DND-41 (cell line): Measurements from ENCODE around the gene MAML3.

ENCODE experiments used
- ATAC-seq: fragments of 200-7000 bp; cut with Tn5 transposase; 3 replicates; pipeline ENCODE4 v1.9.1; 2021; ENCODE audit warnings: low read depth; ENCODE audit not compliant: insufficient read depth
- DNase-seq: peaks from one replicate; pipeline ENCODE4 v3.0.0-alpha.2; 2020
- H2AFZ ChIP-seq: 2 replicates; pipeline ENCODE4 v1.6.0; 2012; ENCODE audit warnings: low read depth, low read length
- H3K27ac ChIP-seq: 2 replicates; pipeline ENCODE4 v1.5.1; 2012; ENCODE audit warnings: low read length, inconsistent platforms
- H3K27me3 ChIP-seq: fragments of 200-600 bp; sonication (generic); 2 replicates; pipeline ENCODE4 v1.6.0; 2012; ENCODE audit warnings: low read length, mild to moderate bottlenecking, inconsistent platforms; ENCODE audit not compliant: insufficient read depth, poor library complexity
- H3K36me3 ChIP-seq: 2 replicates; pipeline ENCODE4 v1.5.1; 2012; ENCODE audit warnings: low read length, inconsistent platforms; ENCODE audit not compliant: insufficient read depth
- H3K4me1 ChIP-seq: 2 replicates; pipeline ENCODE4 v1.5.1; 2012; ENCODE audit warnings: mild to moderate bottlenecking, low read length; ENCODE audit not compliant: insufficient read depth
- H3K4me2 ChIP-seq: 2 replicates; pipeline ENCODE4 v1.6.0; 2012; ENCODE audit warnings: mild to moderate bottlenecking, moderate library complexity, low read length, inconsistent platforms; ENCODE audit not compliant: insufficient read depth
- H3K4me3 ChIP-seq, 2 experiments: fragments of 200-600 bp in 1 of 2; shearing (Covaris generic) in 1 of 2; 2 replicates each; pipeline ENCODE4 v1.5.1; 2012 to 2016; ENCODE audit warnings: inconsistent platforms in 2 of 2, low read length in 2 of 2, mild to moderate bottlenecking in 2 of 2, low read depth in 1 of 2, moderate library complexity in 1 of 2
- H3K79me2 ChIP-seq: 2 replicates; pipeline ENCODE4 v1.6.0; 2012; ENCODE audit warnings: low read length, inconsistent platforms; ENCODE audit not compliant: insufficient read depth
- H3K9ac ChIP-seq: 2 replicates; pipeline ENCODE4 v1.6.0; 2012; ENCODE audit warnings: low read depth, mild to moderate bottlenecking, inconsistent platforms, low read length, moderate library complexity
- H3K9me3 ChIP-seq: 2 replicates; pipeline ENCODE4 v1.5.1; 2012; ENCODE audit warnings: low read length, moderate library complexity, mild to moderate bottlenecking, inconsistent platforms; ENCODE audit not compliant: insufficient read depth, severe bottlenecking
- H4K20me1 ChIP-seq: 2 replicates; pipeline ENCODE4 v1.6.0; 2012; ENCODE audit warnings: low read length; ENCODE audit not compliant: insufficient read depth
- EZH2 ChIP-seq: IDR thresholded peaks from 3 replicates; pipeline ENCODE4 v1.6.1; 2012; ENCODE audit warnings: borderline replicate concordance, low read depth, mild to moderate bottlenecking, moderate library complexity, low read length, inconsistent platforms; ENCODE audit not compliant: severe bottlenecking
- TF ChIP-seq, protein P1 (sequence below): IDR thresholded peaks from 2 replicates; pipeline ENCODE4 v1.5.1; 2012; ENCODE audit warnings: borderline replicate concordance, low read length, moderate library complexity, mild to moderate bottlenecking; ENCODE audit not compliant: poor library complexity, severe bottlenecking; ENCODE audit errors: extremely low read depth

Gene MAML3

DNA sequence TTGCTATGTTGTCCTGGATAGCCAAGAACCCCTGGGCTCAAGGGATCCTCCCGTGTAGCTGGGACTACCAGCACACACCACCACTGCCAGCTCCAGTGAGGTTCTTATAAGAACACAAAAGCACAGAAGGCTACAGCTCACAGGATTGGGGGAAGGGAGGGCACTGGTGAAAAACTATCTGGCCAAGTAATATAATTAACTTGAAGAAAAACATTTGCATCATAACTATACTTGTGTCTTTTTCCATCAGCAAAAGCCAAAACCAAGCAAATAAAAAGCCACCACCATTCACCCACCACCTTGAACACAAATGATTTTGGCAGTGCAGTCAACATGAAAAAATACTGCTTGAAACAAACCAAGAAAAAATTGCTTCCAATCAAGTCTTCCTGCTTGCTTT, 188.2 kb downstream of the MAML3 start:
- Histone ChIP-seq H3K4me2 (no peak overlapping the region), H3K36me3 (no peaks in the 10 kb centered on the region), H2AFZ (no peak overlapping the region), H3K27ac (no peak overlapping the region), H3K9ac (no peak overlapping the region), H3K9me3 (no peaks in the 10 kb centered on the region), H3K4me3 (no peak overlapping the region), H4K20me1 (no peaks in the 10 kb centered on the region), H3K79me2 (no peaks in the 10 kb centered on the region), H3K27me3 (no peaks in the 10 kb centered on the region), H3K4me1 (no peaks in the 10 kb centered on the region)
- TF ChIP-seq EZH2: no peak
- DNase-seq (no peak), ATAC-seq (no peak)

DNA sequence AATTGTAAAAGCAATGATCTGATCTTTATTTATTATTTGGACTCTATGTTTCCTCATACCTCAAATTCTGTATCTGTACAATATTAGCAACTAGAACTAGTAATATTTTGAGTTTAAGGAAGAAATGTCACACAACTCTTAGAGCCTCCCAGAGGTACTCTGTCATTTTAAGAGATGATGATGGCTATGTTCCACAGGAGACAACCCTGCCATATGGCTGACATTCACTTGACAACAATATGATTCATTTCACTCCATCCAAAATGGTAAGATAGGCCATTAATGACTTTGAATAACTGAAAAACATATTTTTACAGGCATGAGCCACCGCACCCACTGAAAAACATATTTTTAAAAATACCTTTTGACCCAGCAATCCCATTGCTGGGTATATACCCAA, 190.3 kb downstream of the MAML3 start:
- Histone ChIP-seq H3K27me3 (no peaks in the 10 kb centered on the region), H3K4me1 (no peaks in the 10 kb centered on the region), H4K20me1 (no peaks in the 10 kb centered on the region), H3K4me2 (no peak overlapping the region), H3K27ac (no peak overlapping the region), H3K9ac (no peak overlapping the region), H3K9me3 (no peaks in the 10 kb centered on the region), H3K4me3 (no peak overlapping the region), H2AFZ (no peak overlapping the region), H3K36me3 (no peaks in the 10 kb centered on the region), H3K79me2 (no peaks in the 10 kb centered on the region)
- no peak for TF ChIP-seq EZH2
- TF ChIP-seq, protein P1, sequence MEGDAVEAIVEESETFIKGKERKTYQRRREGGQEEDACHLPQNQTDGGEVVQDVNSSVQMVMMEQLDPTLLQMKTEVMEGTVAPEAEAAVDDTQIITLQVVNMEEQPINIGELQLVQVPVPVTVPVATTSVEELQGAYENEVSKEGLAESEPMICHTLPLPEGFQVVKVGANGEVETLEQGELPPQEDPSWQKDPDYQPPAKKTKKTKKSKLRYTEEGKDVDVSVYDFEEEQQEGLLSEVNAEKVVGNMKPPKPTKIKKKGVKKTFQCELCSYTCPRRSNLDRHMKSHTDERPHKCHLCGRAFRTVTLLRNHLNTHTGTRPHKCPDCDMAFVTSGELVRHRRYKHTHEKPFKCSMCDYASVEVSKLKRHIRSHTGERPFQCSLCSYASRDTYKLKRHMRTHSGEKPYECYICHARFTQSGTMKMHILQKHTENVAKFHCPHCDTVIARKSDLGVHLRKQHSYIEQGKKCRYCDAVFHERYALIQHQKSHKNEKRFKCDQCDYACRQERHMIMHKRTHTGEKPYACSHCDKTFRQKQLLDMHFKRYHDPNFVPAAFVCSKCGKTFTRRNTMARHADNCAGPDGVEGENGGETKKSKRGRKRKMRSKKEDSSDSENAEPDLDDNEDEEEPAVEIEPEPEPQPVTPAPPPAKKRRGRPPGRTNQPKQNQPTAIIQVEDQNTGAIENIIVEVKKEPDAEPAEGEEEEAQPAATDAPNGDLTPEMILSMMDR: no peak
- ATAC-seq (no peak), DNase-seq (no peak)

DNA sequence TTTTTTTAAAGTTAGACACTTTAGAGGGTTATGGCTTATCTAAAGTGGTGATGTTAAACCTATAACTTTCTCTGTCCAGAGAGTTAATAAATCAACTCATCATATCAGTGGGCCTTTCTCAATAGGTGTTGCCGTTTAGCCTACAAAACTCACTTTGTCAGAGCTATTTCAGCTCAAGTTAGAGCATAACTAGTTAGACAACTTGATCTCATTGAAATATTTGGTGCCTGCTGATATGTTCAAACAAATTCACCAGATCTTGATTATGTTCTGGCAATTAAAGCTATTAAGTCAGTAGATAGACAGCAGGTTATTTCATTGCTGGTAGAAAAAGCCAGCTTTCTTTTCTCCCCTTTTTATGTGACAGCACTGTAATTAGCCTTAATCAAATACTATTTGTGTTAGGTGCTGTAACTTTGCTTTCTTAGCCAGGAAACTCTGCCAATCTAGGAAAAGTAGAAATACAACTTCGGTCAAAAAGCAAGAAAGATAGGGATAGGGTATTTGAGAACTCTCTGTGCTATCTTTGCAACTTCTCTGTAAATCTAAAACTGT, 191.8 kb downstream of the MAML3 start:
- Histone ChIP-seq H3K79me2 (no peaks in the 10 kb centered on the region), H3K27ac (no peak overlapping the region), H3K4me2 (no peak overlapping the region), H3K36me3 (no peaks in the 10 kb centered on the region), H3K9me3 (no peaks in the 10 kb centered on the region), H2AFZ (no peak overlapping the region), H3K4me3 (no peak overlapping the region), H3K27me3 (no peaks in the 10 kb centered on the region), H3K4me1 (no peaks in the 10 kb centered on the region), H4K20me1 (no peaks in the 10 kb centered on the region), H3K9ac (no peak overlapping the region)
- ATAC-seq (no peak), DNase-seq (no peak)
- TF ChIP-seq EZH2: no peak
- TF ChIP-seq, protein P1: no peak

DNA sequence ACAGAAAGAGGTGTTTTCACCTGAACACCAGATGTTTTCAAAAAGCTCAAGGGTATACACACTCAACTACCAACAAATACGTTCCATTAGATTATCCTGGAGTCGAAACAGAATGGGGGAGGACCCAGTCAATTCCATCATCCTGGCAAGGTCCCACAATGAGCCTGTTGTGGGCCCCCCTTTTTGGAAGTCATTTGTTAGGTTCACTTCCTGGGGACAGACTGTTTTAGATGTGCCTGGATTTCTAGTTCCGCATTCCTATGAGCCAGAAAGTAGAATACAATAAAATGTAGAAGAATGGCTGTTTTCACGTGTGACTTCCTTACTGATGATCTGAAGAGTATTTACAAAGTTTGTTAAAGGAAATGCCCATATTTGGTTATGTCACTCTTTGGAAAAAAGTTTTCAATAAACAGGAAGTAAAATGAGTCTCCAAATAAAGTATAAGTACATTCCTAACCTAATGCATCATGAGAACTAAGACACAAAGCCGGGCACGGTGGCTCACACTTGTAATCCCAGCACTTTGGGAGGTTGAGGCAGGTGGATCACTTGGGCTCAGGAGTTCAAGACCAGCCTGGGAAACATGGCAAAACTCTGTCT, 192.5 kb downstream of the MAML3 start:
- Histone ChIP-seq H3K27ac (no peak overlapping the region), H3K4me3 (no peak overlapping the region), H3K4me1 (no peaks in the 10 kb centered on the region), H4K20me1 (no peaks in the 10 kb centered on the region), H3K27me3 (no peaks in the 10 kb centered on the region), H3K79me2 (no peaks in the 10 kb centered on the region), H3K9me3 (no peaks in the 10 kb centered on the region), H2AFZ (no peak overlapping the region), H3K36me3 (no peaks in the 10 kb centered on the region), H3K4me2 (no peak overlapping the region), H3K9ac (no peak overlapping the region)
- TF ChIP-seq, protein P1: no peak
- no peak for TF ChIP-seq EZH2
- DNase-seq (no peak), ATAC-seq (no peak)
